ENCODE measurements around the gene BID. TPM values are rescaled to one million over a fixed set of nuclear protein-coding genes. Genes with fewer than 3 reads are reported as not detected.

Gene BID
- 10 to 100 TPM; 32.0 to 59.3 TPM for total RNA-seq

- Mint-ChIP-seq H3K4me1 (ENCODE audit: low read depth in 2 of 2) (peaks cover 58% of the 10 kb centered on the region in 2 donors), H3K36me3 (no peaks in the 10 kb centered on the region), H3K27me3 (peaks cover 0 to 2% of the 10 kb centered on the region in 2 donors), H3K4me3 (peak within 1 kb of the TSS; percentile 93), H3K27ac (peak within 1 kb of the TSS; percentile 68 to 95), H3K9me3 (peaks cover 1% of the 10 kb centered on the region)
- ATAC-seq (peak; percentile 63 to 68), DNase-seq (ENCODE audit: low spot score) (peak; percentile 78)
Observed at GRCh38 chr22:17774206-17774925, at the start of gene BID. BID (minus strand) TSS chr22:17774469; CDS start chr22:17750116, 24,353 bp downstream.

DNA sequence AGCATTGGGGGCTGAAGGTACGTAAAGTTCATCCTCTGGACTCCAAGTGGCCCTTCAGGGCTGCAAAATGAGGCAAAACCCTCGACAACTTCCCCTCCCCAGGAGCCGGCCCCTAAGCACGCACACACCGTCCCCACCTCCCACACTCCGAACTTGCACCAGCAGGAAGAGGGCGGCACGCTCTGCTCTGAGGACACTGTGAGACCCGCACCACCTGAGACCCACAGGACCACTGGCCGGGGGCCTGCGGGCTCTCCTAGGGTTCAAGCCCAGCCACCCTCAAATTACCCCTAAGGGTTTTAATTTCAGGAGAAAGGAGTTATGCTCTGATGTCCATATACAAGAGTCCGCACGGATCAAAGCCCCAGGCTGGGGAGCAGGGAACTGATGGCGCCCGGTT, 49.7 kb upstream of the BID start:
- DNase-seq (ENCODE audit: low spot score): no peak
- H3K9me3 Mint-ChIP-seq: no peaks in the 10 kb centered on the region
- peaks cover 5% of the 10 kb centered on the region for H3K36me3 Mint-ChIP-seq
- no peaks in the 10 kb centered on the region for H3K4me1 Mint-ChIP-seq (ENCODE audit: low read depth in 2 of 2)
- no peak overlapping the region for H3K4me3 Mint-ChIP-seq
- H3K27ac Mint-ChIP-seq: no peak overlapping the region
- no peaks in the 10 kb centered on the region for H3K27me3 Mint-ChIP-seq
- no peak for ATAC-seq

GRCh38 chr22:17823226-17823625, 49.0 kb upstream of the BID start:
- H3K36me3 Mint-ChIP-seq: peaks cover 5% of the 10 kb centered on the region
- H3K27me3 Mint-ChIP-seq: no peaks in the 10 kb centered on the region
- H3K27ac Mint-ChIP-seq: no peak overlapping the region
- DNase-seq (ENCODE audit: low spot score) (no peak), ATAC-seq (no peak)
- H3K9me3 Mint-ChIP-seq: no peaks in the 10 kb centered on the region
- H3K4me3 Mint-ChIP-seq: no peak overlapping the region
- no peaks in the 10 kb centered on the region for H3K4me1 Mint-ChIP-seq (ENCODE audit: low read depth in 2 of 2)

- DNase-seq (ENCODE audit: low spot score): no peak
- no peaks in the 10 kb centered on the region for H3K9me3 Mint-ChIP-seq
Observed at GRCh38 chr22:17822087-17822486, 47.8 kb upstream of the BID start.

GRCh38 chr22:17820879-17821439, 46.7 kb upstream of the BID start:
- no peaks in the 10 kb centered on the region for H3K9me3 Mint-ChIP-seq
- H3K36me3 Mint-ChIP-seq: no peaks in the 10 kb centered on the region
- H3K4me1 Mint-ChIP-seq (ENCODE audit: low read depth in 2 of 2): no peaks in the 10 kb centered on the region
- ATAC-seq: no peak
- no peak overlapping the region for H3K4me3 Mint-ChIP-seq
- H3K27me3 Mint-ChIP-seq: no peaks in the 10 kb centered on the region
- H3K27ac Mint-ChIP-seq: no peak overlapping the region
- no peak for DNase-seq (ENCODE audit: low spot score)

More at GRCh38 chr22:17822087-17822486, 47.8 kb upstream of the BID start:
- no peaks in the 10 kb centered on the region for H3K27me3 Mint-ChIP-seq
- ATAC-seq: no peak
- H3K4me1 Mint-ChIP-seq (ENCODE audit: low read depth in 2 of 2): no peaks in the 10 kb centered on the region
- peaks cover 5% of the 10 kb centered on the region for H3K36me3 Mint-ChIP-seq
- H3K27ac Mint-ChIP-seq: no peak overlapping the region
- no peak overlapping the region for H3K4me3 Mint-ChIP-seq

- Mint-ChIP-seq H3K4me3 (no peak overlapping the region), H3K36me3 (no peaks in the 10 kb centered on the region), H3K27ac (no peak overlapping the region), H3K4me1 (ENCODE audit: low read depth in 2 of 2) (no peaks in the 10 kb centered on the region), H3K9me3 (no peaks in the 10 kb centered on the region), H3K27me3 (no peaks in the 10 kb centered on the region)
- DNase-seq (ENCODE audit: low spot score) (no peak), ATAC-seq (no peak)
Observed at GRCh38 chr22:17818649-17819048, 44.4 kb upstream of the BID start.

GRCh38 chr22:17818180-17818579, 43.9 kb upstream of the BID start:
- Mint-ChIP-seq H3K27ac (no peak overlapping the region), H3K36me3 (no peaks in the 10 kb centered on the region), H3K9me3 (no peaks in the 10 kb centered on the region), H3K27me3 (no peaks in the 10 kb centered on the region), H3K4me3 (no peak overlapping the region), H3K4me1 (ENCODE audit: low read depth in 2 of 2) (no peaks in the 10 kb centered on the region)
- DNase-seq (ENCODE audit: low spot score) (no peak), ATAC-seq (no peak)

- DNase-seq (ENCODE audit: low spot score) (no peak), ATAC-seq (no peak)
- no peak overlapping the region for H3K4me3 Mint-ChIP-seq
- H3K9me3 Mint-ChIP-seq: no peaks in the 10 kb centered on the region
- H3K36me3 Mint-ChIP-seq: no peaks in the 10 kb centered on the region
- no peaks in the 10 kb centered on the region for H3K4me1 Mint-ChIP-seq (ENCODE audit: low read depth in 2 of 2)
- no peak overlapping the region for H3K27ac Mint-ChIP-seq
- H3K27me3 Mint-ChIP-seq: no peaks in the 10 kb centered on the region
Observed at GRCh38 chr22:17817511-17818065, 43.3 kb upstream of the BID start.

GRCh38 chr22:17817079-17817478, 42.8 kb upstream of the BID start:
- H3K27ac Mint-ChIP-seq: no peak overlapping the region
- no peaks in the 10 kb centered on the region for H3K36me3 Mint-ChIP-seq
- no peak overlapping the region for H3K4me3 Mint-ChIP-seq
- ATAC-seq: no peak
- H3K4me1 Mint-ChIP-seq (ENCODE audit: low read depth in 2 of 2): no peaks in the 10 kb centered on the region
- no peaks in the 10 kb centered on the region for H3K27me3 Mint-ChIP-seq
- no peak for DNase-seq (ENCODE audit: low spot score)
- H3K9me3 Mint-ChIP-seq: no peaks in the 10 kb centered on the region

- no peaks in the 10 kb centered on the region for H3K9me3 Mint-ChIP-seq
- ATAC-seq (no peak), DNase-seq (ENCODE audit: low spot score) (no peak)
- H3K36me3 Mint-ChIP-seq: no peaks in the 10 kb centered on the region
- no peak overlapping the region for H3K4me3 Mint-ChIP-seq
- no peaks in the 10 kb centered on the region for H3K27me3 Mint-ChIP-seq
- no peak overlapping the region for H3K27ac Mint-ChIP-seq
- no peaks in the 10 kb centered on the region for H3K4me1 Mint-ChIP-seq (ENCODE audit: low read depth in 2 of 2)
Observed at GRCh38 chr22:17816649-17817048, 42.4 kb upstream of the BID start.

- Mint-ChIP-seq H3K27ac (no peak overlapping the region), H3K27me3 (no peaks in the 10 kb centered on the region)
- no peak for ATAC-seq
Observed at GRCh38 chr22:17815703-17816254, 41.5 kb upstream of the BID start.

GRCh38 chr22:17814830-17815229, 40.6 kb upstream of the BID start:
- no peak for DNase-seq (ENCODE audit: low spot score)
- Mint-ChIP-seq H3K4me1 (ENCODE audit: low read depth in 2 of 2) (no peaks in the 10 kb centered on the region), H3K36me3 (no peaks in the 10 kb centered on the region), H3K9me3 (no peaks in the 10 kb centered on the region), H3K4me3 (no peak overlapping the region), H3K27ac (no peak overlapping the region), H3K27me3 (no peaks in the 10 kb centered on the region)
- no peak for ATAC-seq

More at GRCh38 chr22:17815703-17816254, 41.5 kb upstream of the BID start:
- Mint-ChIP-seq H3K9me3 (no peaks in the 10 kb centered on the region), H3K4me1 (ENCODE audit: low read depth in 2 of 2) (no peaks in the 10 kb centered on the region), H3K36me3 (no peaks in the 10 kb centered on the region), H3K4me3 (no peak overlapping the region)
- DNase-seq (ENCODE audit: low spot score): no peak

DNA sequence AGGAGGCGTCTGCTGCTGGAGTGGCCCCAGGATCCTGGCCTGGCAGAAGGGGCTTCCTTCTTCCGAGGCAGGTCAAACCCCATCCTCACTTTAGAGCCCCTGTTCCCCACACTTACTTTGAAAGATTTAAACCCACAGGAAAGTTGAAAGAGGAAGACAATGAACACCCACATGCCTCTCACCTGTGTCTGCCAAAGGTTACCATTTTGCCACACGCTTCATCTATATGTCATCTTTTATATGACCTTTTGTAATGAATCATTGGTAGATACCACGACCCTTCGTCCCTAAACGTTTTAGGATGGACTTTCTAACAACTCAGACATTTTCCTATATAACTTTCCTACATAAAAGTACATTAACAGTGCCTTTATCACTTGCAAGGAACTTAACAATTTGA, 39.8 kb upstream of the BID start:
- no peaks in the 10 kb centered on the region for H3K36me3 Mint-ChIP-seq

GRCh38 chr22:17811119-17811518, 36.9 kb upstream of the BID start:
- Mint-ChIP-seq H3K9me3 (no peaks in the 10 kb centered on the region), H3K36me3 (no peaks in the 10 kb centered on the region), H3K27ac (no peak overlapping the region), H3K4me3 (no peak overlapping the region), H3K4me1 (ENCODE audit: low read depth in 2 of 2) (no peaks in the 10 kb centered on the region), H3K27me3 (no peaks in the 10 kb centered on the region)
- no peak for DNase-seq (ENCODE audit: low spot score)
- ATAC-seq: no peak

More for the DNA sequence above, 39.8 kb upstream of the BID start:
- Mint-ChIP-seq H3K27ac (no peak overlapping the region), H3K4me1 (ENCODE audit: low read depth in 2 of 2) (no peaks in the 10 kb centered on the region), H3K9me3 (no peaks in the 10 kb centered on the region), H3K27me3 (no peaks in the 10 kb centered on the region), H3K4me3 (no peak overlapping the region)
- no peak for ATAC-seq
- no peak for DNase-seq (ENCODE audit: low spot score)

Data from natural killer cell treated with Interleukin-12 subunit alpha and Interleukin-12 subunit beta and Interleukin-15 and Interleukin-18, amount 100 ng/mL, for 72 hours (primary cell).